HCT116 (cell line): Measurements from ENCODE around the gene TOMM40L.

ENCODE experiments used
- JUND ChIP-seq: IDR thresholded peaks from 2 replicates; pipeline ENCODE4 v1.6.1; 2012
- POLR2A ChIP-seq: IDR thresholded peaks from 2 replicates; pipeline ENCODE4 v1.7.0; 2011; ENCODE audit warnings: borderline replicate concordance; ENCODE audit not compliant: insufficient read depth, insufficient read length; ENCODE audit errors: extremely low read depth
- POLR2AphosphoS5 ChIP-seq: IDR thresholded peaks from 2 replicates; pipeline ENCODE4 v1.6.1; 2011; ENCODE audit warnings: mild to moderate bottlenecking, low read depth, low read length, moderate library complexity
- RAD21 ChIP-seq: IDR thresholded peaks from 2 replicates; pipeline ENCODE4 v1.6.1; 2012; ENCODE audit warnings: low read depth, mild to moderate bottlenecking
- SRF ChIP-seq: IDR thresholded peaks from 2 replicates; pipeline ENCODE4 v1.6.1; 2012; ENCODE audit warnings: low read depth
- TF ChIP-seq, protein P1 (sequence below), 3 experiments: fragments of 200-600 bp in 1 of 3; sonication (generic) in 1 of 3; IDR thresholded peaks in 2 of 3; conservative IDR thresholded peaks in 1 of 3; 2 replicates each; pipeline ENCODE4 v1.5.1; 2012 to 2017; ENCODE audit warnings: low read depth in 2 of 3, low read length in 2 of 3, antibody characterized with exemption in 1 of 3, borderline replicate concordance in 1 of 3, control low read depth in 1 of 3, mild to moderate bottlenecking in 1 of 3, mixed read lengths in 1 of 3, mixed run types in 1 of 3, moderate library complexity in 1 of 3; ENCODE audit not compliant: insufficient read depth in 1 of 3
- TF ChIP-seq, protein P2 (sequence below): IDR thresholded peaks from 2 replicates; pipeline ENCODE4 v1.6.1; 2011; ENCODE audit warnings: mild to moderate bottlenecking, low read length, moderate library complexity; ENCODE audit not compliant: insufficient replicate concordance; ENCODE audit errors: extremely low read depth
- TF ChIP-seq, protein P3 (sequence below): IDR thresholded peaks from 2 replicates; pipeline ENCODE4 v1.6.1; 2012

DNA sequence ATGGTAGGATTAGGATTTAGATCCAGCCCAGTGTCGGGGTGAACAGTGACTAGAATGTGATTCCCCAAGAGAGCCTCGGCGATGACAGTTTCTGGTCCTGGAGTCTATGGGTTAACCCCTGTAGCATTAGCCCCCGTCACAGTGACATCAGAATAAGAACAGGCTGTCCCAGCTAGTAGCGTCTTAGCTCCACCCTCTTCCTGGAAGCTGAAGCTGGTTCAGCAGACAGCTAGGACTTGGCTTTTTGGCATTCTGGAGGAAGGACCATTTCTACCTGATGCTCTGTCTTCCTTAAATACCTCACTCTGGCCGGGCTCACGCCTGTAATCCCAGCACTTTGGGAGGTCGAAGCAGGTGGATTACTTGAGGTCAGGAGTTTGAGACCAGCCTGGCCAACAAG lies 18.7 kb upstream of the TOMM40L start:
- TF ChIP-seq POLR2AphosphoS5, result no peak
- TF ChIP-seq, protein P1, sequence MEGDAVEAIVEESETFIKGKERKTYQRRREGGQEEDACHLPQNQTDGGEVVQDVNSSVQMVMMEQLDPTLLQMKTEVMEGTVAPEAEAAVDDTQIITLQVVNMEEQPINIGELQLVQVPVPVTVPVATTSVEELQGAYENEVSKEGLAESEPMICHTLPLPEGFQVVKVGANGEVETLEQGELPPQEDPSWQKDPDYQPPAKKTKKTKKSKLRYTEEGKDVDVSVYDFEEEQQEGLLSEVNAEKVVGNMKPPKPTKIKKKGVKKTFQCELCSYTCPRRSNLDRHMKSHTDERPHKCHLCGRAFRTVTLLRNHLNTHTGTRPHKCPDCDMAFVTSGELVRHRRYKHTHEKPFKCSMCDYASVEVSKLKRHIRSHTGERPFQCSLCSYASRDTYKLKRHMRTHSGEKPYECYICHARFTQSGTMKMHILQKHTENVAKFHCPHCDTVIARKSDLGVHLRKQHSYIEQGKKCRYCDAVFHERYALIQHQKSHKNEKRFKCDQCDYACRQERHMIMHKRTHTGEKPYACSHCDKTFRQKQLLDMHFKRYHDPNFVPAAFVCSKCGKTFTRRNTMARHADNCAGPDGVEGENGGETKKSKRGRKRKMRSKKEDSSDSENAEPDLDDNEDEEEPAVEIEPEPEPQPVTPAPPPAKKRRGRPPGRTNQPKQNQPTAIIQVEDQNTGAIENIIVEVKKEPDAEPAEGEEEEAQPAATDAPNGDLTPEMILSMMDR (IDR thresholded peaks at IDR 0.05 in 2 of 3, conservative IDR thresholded peaks at IDR 0.05 in 1 of 3; ENCODE audit: borderline replicate concordance in 1 of 3, insufficient read depth in 1 of 3, low read depth in 2 of 3, low read length in 2 of 3), result no peak
- no peak for TF ChIP-seq JUND
- TF ChIP-seq POLR2A, result no peak
- TF ChIP-seq, protein P2, sequence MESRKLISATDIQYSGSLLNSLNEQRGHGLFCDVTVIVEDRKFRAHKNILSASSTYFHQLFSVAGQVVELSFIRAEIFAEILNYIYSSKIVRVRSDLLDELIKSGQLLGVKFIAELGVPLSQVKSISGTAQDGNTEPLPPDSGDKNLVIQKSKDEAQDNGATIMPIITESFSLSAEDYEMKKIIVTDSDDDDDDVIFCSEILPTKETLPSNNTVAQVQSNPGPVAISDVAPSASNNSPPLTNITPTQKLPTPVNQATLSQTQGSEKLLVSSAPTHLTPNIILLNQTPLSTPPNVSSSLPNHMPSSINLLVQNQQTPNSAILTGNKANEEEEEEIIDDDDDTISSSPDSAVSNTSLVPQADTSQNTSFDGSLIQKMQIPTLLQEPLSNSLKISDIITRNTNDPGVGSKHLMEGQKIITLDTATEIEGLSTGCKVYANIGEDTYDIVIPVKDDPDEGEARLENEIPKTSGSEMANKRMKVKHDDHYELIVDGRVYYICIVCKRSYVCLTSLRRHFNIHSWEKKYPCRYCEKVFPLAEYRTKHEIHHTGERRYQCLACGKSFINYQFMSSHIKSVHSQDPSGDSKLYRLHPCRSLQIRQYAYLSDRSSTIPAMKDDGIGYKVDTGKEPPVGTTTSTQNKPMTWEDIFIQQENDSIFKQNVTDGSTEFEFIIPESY, result no peak
- no peak for TF ChIP-seq SRF
- no peak for TF ChIP-seq RAD21
- TF ChIP-seq, protein P3, sequence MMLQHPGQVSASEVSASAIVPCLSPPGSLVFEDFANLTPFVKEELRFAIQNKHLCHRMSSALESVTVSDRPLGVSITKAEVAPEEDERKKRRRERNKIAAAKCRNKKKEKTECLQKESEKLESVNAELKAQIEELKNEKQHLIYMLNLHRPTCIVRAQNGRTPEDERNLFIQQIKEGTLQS, result no peak
